GM23338 (cell line): ENCODE data around the gene CEP295NL. TPM values are rescaled to one million over a fixed set of nuclear protein-coding genes. Genes with fewer than 3 reads are reported as not detected.

Experiments
- ATAC-seq: fragments of 200-7000 bp; cut with Tn5 transposase; 3 replicates; pipeline ENCODE4 v1.9.1; 2020
- DNase-seq: peaks from one replicate; pipeline ENCODE4 v3.0.0-alpha.2; 2015; ENCODE audit warnings: low spot score
- H2AFZ ChIP-seq: fragments of 200-600 bp; sonication (generic); 2 replicates; pipeline ENCODE4 v1.8.0; 2016; ENCODE audit warnings: antibody characterized with exemption, mild to moderate bottlenecking, moderate library complexity
- H3F3A ChIP-seq: fragments of 200-600 bp; sonication (generic); replicated peaks from 2 replicates; pipeline ENCODE4 v1.8.0; 2017; ENCODE audit warnings: antibody characterized with exemption, mixed run types, low read depth
- H3K27ac ChIP-seq: fragments of 200-600 bp; sonication (generic); 2 replicates; pipeline ENCODE4 v1.6.1; 2016; ENCODE audit warnings: low read depth
- H3K27me3 ChIP-seq: fragments of 200-600 bp; sonication (generic); 2 replicates; pipeline ENCODE4 v1.8.0; 2016; ENCODE audit warnings: mild to moderate bottlenecking, mixed run types, moderate library complexity; ENCODE audit not compliant: insufficient read depth
- H3K36me3 ChIP-seq: fragments of 200-600 bp; sonication (generic); 2 replicates; pipeline ENCODE4 v1.8.0; 2016; ENCODE audit warnings: mild to moderate bottlenecking; ENCODE audit not compliant: insufficient read depth
- H3K4me1 ChIP-seq: fragments of 200-600 bp; sonication (generic); 2 replicates; pipeline ENCODE4 v1.8.0; 2016; ENCODE audit warnings: mild to moderate bottlenecking, moderate library complexity; ENCODE audit not compliant: insufficient read depth
- H3K4me2 ChIP-seq: fragments of 200-600 bp; sonication (generic); 2 replicates; pipeline ENCODE4 v1.7.1; 2017; ENCODE audit warnings: mixed run types
- H3K4me3 ChIP-seq: fragments of 200-600 bp; sonication (generic); 2 replicates; pipeline ENCODE4 v1.6.1; 2016; ENCODE audit warnings: mixed run types
- H3K79me2 ChIP-seq: fragments of 200-600 bp; sonication (generic); replicated peaks from 2 replicates; pipeline ENCODE4 v1.8.0; 2017; ENCODE audit warnings: mild to moderate bottlenecking; ENCODE audit not compliant: insufficient read depth
- H3K9me2 ChIP-seq: fragments of 200-600 bp; sonication (generic); 2 replicates; pipeline ENCODE4 v1.8.0; 2017; ENCODE audit not compliant: insufficient read depth
- H4K20me1 ChIP-seq: fragments of 200-600 bp; sonication (generic); replicated peaks from 2 replicates; pipeline ENCODE4 v1.8.0; 2017; ENCODE audit warnings: mild to moderate bottlenecking; ENCODE audit not compliant: insufficient read depth
- H3K27ac Mint-ChIP-seq: 2 replicates; pipeline ENCODE4 v1.8.0; 2020; ENCODE audit warnings: inconsistent platforms, mild to moderate bottlenecking, moderate library complexity, mixed read lengths
- H3K27me3 Mint-ChIP-seq: 3 replicates; pipeline ENCODE4 v1.8.0; 2022; ENCODE audit warnings: low read depth, mild to moderate bottlenecking, moderate library complexity, mixed read lengths, inconsistent platforms; ENCODE audit not compliant: insufficient read depth, poor library complexity
- H3K36me3 Mint-ChIP-seq: 3 replicates; pipeline ENCODE4 v1.8.0; 2021; ENCODE audit warnings: low read depth, mild to moderate bottlenecking, inconsistent platforms, moderate library complexity, mixed read lengths
- H3K4me1 Mint-ChIP-seq: 3 replicates; pipeline ENCODE4 v1.8.0; 2020; ENCODE audit warnings: mild to moderate bottlenecking, inconsistent platforms, mixed read lengths
- H3K4me3 Mint-ChIP-seq: 3 replicates; pipeline ENCODE4 v1.8.0; 2021; ENCODE audit warnings: moderate library complexity, mild to moderate bottlenecking, inconsistent platforms, mixed read lengths
- H3K9me3 Mint-ChIP-seq: 3 replicates; pipeline ENCODE4 v1.8.0; 2020; ENCODE audit warnings: moderate library complexity, mild to moderate bottlenecking, inconsistent platforms, mixed read lengths
- CREB1 ChIP-seq: fragments of 250-450 bp; sonication (Bioruptor Pico); IDR thresholded peaks from 2 replicates; pipeline ENCODE4 v1.5.0; 2020; ENCODE audit warnings: low read depth, mild to moderate bottlenecking, moderate library complexity
- EZH2 ChIP-seq: fragments of 200-600 bp; sonication (generic); IDR thresholded peaks from one replicate; pipeline ENCODE4 v1.8.0; 2017; ENCODE audit warnings: antibody characterized with exemption, mild to moderate bottlenecking, low read depth; ENCODE audit not compliant: unreplicated experiment
- EZH2phosphoT487 ChIP-seq: fragments of 200-600 bp; sonication (generic); IDR thresholded peaks from one replicate; pipeline ENCODE4 v1.8.1; 2018; ENCODE audit warnings: antibody characterized with exemption; ENCODE audit not compliant: unreplicated experiment
- JUNB ChIP-seq: IDR thresholded peaks from one replicate; pipeline ENCODE4 v1.6.1; 2016; ENCODE audit warnings: antibody characterized with exemption; ENCODE audit not compliant: unreplicated experiment
- NANOG ChIP-seq: IDR thresholded peaks from 2 replicates; pipeline ENCODE4 v1.6.1; 2016; ENCODE audit warnings: antibody characterized with exemption, borderline replicate concordance
- POLR2AphosphoS5 ChIP-seq: IDR thresholded peaks from 2 replicates; pipeline ENCODE4 v1.6.1; 2016; ENCODE audit warnings: antibody characterized with exemption, low read depth
- STAT1 ChIP-seq: IDR thresholded peaks from one replicate; pipeline ENCODE4 v1.6.1; 2016; ENCODE audit warnings: antibody characterized with exemption; ENCODE audit not compliant: unreplicated experiment
- ZNF114 ChIP-seq: fragments of 250-450 bp; sonication (Bioruptor Pico); IDR thresholded peaks from 2 replicates; pipeline ENCODE4 v1.5.0; 2020; ENCODE audit warnings: mild to moderate bottlenecking, moderate library complexity
- ZNF331 ChIP-seq: fragments of 250-450 bp; sonication (Bioruptor Pico); IDR thresholded peaks from 2 replicates; pipeline ENCODE4 v1.5.0; 2020; ENCODE audit warnings: low read depth, mild to moderate bottlenecking, moderate library complexity
- polyA plus RNA-seq: library from polyadenylated mRNA; unstranded; fragments of >200 nt; fragmentation: Nextera tagmentation; extraction: Ambion mirVana; gene quantifications from 2 replicates; pipeline ENCODE4 v1.2.1, GENCODE V29; 2016
- total RNA-seq: library from RNA; depleted of rRNA; stranded (reverse); fragments of >200 nt; shearing (Covaris generic); gene quantifications from 2 replicates; pipeline ENCODE4 v1.2.3, GENCODE V29; 2014
- TF ChIP-seq, protein P1 (sequence below): IDR thresholded peaks from 2 replicates; pipeline ENCODE4 v1.6.1; 2016; ENCODE audit warnings: antibody characterized with exemption
- TF ChIP-seq, protein P2 (sequence below): IDR thresholded peaks from one replicate; pipeline ENCODE4 v1.6.1; 2018; ENCODE audit warnings: antibody characterized with exemption; ENCODE audit not compliant: unreplicated experiment
- TF ChIP-seq, protein P3 (sequence below): fragments of 250-450 bp; sonication (Bioruptor Pico); IDR thresholded peaks from 2 replicates; pipeline ENCODE4 v1.5.0; 2020; ENCODE audit warnings: mild to moderate bottlenecking, moderate library complexity
- TF ChIP-seq, protein P4 (sequence below), 2 experiments: fragments of 200-600 bp in 1 of 2; sonication (generic) in 1 of 2; conservative IDR thresholded peaks; 2 replicates each; pipeline versions ENCODE4 v1.5.1 to v1.6.1; 2016 to 2017; ENCODE audit warnings: antibody characterized with exemption in 2 of 2, low read depth in 2 of 2, mild to moderate bottlenecking in 2 of 2, moderate library complexity in 1 of 2

The CEP295NL gene
- total and polyA plus RNA-seq, 2 experiments from 2014 or later: 0.69 TPM; not detected in 1

DNA sequence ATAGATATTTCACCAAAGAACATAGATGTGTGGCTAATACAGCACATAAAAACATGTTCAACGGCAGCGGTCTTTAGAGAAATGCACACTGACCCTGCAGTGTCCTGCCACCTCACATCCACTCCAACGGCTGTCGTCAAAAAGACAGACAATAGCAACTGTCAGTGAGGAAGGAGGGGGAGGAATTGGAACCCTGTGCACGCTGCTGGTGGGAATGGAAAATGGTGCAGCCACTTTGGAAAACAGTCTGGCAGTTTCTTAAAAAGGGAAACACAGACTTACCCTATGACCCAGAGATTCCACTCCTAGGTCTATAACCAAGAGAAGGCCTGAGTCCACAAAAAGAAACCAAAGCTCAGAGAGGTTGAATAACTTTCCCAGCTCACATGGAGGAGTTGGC, 7.7 kb downstream of the CEP295NL start:
- peaks cover 36% of the 10 kb centered on the region for H3K4me1 Mint-ChIP-seq
- H3K27ac Mint-ChIP-seq: no peak overlapping the region
- no peaks in the 10 kb centered on the region for H3K9me3 Mint-ChIP-seq
- H3K4me1 ChIP-seq: peaks cover 17% of the 10 kb centered on the region
- no peak overlapping the region for H3K4me3 Mint-ChIP-seq
- no peak overlapping the region for H2AFZ ChIP-seq
- H3K27ac ChIP-seq: no peak overlapping the region
- H3K4me2 ChIP-seq: no peak overlapping the region
- no peak overlapping the region for H3K4me3 ChIP-seq
- no peaks in the 10 kb centered on the region for H3K36me3 ChIP-seq
- H3K27me3 Mint-ChIP-seq: peaks cover 13% of the 10 kb centered on the region
- H3K27me3 ChIP-seq: no peaks in the 10 kb centered on the region
- H3K36me3 Mint-ChIP-seq: no peaks in the 10 kb centered on the region; the same call in 2 of the 3 replicates
- no peak for DNase-seq
- TF ChIP-seq ZNF331 (CRISPR knock-in tag) (no peak), STAT1 (no peak), POLR2AphosphoS5 (no peak), ZNF114 (CRISPR knock-in tag) (no peak), EZH2 (no peak), CREB1 (CRISPR knock-in tag) (no peak), EZH2phosphoT487 (no peak), JUNB (no peak), NANOG (no peak)
- TF ChIP-seq, protein P1, sequence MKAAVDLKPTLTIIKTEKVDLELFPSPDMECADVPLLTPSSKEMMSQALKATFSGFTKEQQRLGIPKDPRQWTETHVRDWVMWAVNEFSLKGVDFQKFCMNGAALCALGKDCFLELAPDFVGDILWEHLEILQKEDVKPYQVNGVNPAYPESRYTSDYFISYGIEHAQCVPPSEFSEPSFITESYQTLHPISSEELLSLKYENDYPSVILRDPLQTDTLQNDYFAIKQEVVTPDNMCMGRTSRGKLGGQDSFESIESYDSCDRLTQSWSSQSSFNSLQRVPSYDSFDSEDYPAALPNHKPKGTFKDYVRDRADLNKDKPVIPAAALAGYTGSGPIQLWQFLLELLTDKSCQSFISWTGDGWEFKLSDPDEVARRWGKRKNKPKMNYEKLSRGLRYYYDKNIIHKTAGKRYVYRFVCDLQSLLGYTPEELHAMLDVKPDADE: no peak
- TF ChIP-seq, protein P2, sequence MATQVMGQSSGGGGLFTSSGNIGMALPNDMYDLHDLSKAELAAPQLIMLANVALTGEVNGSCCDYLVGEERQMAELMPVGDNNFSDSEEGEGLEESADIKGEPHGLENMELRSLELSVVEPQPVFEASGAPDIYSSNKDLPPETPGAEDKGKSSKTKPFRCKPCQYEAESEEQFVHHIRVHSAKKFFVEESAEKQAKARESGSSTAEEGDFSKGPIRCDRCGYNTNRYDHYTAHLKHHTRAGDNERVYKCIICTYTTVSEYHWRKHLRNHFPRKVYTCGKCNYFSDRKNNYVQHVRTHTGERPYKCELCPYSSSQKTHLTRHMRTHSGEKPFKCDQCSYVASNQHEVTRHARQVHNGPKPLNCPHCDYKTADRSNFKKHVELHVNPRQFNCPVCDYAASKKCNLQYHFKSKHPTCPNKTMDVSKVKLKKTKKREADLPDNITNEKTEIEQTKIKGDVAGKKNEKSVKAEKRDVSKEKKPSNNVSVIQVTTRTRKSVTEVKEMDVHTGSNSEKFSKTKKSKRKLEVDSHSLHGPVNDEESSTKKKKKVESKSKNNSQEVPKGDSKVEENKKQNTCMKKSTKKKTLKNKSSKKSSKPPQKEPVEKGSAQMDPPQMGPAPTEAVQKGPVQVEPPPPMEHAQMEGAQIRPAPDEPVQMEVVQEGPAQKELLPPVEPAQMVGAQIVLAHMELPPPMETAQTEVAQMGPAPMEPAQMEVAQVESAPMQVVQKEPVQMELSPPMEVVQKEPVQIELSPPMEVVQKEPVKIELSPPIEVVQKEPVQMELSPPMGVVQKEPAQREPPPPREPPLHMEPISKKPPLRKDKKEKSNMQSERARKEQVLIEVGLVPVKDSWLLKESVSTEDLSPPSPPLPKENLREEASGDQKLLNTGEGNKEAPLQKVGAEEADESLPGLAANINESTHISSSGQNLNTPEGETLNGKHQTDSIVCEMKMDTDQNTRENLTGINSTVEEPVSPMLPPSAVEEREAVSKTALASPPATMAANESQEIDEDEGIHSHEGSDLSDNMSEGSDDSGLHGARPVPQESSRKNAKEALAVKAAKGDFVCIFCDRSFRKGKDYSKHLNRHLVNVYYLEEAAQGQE: no peak
- TF ChIP-seq, protein P3, sequence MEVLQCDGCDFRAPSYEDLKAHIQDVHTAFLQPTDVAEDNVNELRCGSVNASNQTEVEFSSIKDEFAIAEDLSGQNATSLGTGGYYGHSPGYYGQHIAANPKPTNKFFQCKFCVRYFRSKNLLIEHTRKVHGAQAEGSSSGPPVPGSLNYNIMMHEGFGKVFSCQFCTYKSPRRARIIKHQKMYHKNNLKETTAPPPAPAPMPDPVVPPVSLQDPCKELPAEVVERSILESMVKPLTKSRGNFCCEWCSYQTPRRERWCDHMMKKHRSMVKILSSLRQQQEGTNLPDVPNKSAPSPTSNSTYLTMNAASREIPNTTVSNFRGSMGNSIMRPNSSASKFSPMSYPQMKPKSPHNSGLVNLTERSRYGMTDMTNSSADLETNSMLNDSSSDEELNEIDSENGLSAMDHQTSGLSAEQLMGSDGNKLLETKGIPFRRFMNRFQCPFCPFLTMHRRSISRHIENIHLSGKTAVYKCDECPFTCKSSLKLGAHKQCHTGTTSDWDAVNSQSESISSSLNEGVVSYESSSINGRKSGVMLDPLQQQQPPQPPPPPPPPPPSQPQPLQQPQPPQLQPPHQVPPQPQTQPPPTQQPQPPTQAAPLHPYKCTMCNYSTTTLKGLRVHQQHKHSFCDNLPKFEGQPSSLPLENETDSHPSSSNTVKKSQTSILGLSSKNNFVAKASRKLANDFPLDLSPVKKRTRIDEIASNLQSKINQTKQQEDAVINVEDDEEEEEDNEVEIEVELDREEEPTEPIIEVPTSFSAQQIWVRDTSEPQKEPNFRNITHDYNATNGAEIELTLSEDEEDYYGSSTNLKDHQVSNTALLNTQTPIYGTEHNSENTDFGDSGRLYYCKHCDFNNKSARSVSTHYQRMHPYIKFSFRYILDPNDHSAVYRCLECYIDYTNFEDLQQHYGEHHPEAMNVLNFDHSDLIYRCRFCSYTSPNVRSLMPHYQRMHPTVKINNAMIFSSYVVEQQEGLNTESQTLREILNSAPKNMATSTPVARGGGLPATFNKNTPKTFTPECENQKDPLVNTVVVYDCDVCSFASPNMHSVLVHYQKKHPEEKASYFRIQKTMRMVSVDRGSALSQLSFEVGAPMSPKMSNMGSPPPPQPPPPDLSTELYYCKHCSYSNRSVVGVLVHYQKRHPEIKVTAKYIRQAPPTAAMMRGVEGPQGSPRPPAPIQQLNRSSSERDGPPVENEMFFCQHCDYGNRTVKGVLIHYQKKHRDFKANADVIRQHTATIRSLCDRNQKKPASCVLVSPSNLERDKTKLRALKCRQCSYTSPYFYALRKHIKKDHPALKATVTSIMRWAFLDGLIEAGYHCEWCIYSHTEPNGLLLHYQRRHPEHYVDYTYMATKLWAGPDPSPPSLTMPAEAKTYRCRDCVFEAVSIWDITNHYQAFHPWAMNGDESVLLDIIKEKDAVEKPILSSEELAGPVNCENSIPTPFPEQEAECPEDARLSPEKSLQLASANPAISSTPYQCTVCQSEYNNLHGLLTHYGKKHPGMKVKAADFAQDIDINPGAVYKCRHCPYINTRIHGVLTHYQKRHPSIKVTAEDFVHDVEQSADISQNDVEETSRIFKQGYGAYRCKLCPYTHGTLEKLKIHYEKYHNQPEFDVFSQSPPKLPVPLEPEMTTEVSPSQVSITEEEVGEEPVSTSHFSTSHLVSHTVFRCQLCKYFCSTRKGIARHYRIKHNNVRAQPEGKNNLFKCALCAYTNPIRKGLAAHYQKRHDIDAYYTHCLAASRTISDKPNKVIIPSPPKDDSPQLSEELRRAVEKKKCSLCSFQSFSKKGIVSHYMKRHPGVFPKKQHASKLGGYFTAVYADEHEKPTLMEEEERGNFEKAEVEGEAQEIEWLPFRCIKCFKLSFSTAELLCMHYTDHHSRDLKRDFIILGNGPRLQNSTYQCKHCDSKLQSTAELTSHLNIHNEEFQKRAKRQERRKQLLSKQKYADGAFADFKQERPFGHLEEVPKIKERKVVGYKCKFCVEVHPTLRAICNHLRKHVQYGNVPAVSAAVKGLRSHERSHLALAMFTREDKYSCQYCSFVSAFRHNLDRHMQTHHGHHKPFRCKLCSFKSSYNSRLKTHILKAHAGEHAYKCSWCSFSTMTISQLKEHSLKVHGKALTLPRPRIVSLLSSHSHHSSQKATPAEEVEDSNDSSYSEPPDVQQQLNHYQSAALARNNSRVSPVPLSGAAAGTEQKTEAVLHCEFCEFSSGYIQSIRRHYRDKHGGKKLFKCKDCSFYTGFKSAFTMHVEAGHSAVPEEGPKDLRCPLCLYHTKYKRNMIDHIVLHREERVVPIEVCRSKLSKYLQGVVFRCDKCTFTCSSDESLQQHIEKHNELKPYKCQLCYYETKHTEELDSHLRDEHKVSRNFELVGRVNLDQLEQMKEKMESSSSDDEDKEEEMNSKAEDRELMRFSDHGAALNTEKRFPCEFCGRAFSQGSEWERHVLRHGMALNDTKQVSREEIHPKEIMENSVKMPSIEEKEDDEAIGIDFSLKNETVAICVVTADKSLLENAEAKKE (CRISPR knock-in tag): no peak
- TF ChIP-seq, protein P4, sequence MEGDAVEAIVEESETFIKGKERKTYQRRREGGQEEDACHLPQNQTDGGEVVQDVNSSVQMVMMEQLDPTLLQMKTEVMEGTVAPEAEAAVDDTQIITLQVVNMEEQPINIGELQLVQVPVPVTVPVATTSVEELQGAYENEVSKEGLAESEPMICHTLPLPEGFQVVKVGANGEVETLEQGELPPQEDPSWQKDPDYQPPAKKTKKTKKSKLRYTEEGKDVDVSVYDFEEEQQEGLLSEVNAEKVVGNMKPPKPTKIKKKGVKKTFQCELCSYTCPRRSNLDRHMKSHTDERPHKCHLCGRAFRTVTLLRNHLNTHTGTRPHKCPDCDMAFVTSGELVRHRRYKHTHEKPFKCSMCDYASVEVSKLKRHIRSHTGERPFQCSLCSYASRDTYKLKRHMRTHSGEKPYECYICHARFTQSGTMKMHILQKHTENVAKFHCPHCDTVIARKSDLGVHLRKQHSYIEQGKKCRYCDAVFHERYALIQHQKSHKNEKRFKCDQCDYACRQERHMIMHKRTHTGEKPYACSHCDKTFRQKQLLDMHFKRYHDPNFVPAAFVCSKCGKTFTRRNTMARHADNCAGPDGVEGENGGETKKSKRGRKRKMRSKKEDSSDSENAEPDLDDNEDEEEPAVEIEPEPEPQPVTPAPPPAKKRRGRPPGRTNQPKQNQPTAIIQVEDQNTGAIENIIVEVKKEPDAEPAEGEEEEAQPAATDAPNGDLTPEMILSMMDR (conservative IDR thresholded peaks at IDR 0.05; ENCODE audit: low read depth in 2 of 2): no peak
- peaks cover 18% of the 10 kb centered on the region for H4K20me1 ChIP-seq
- H3K79me2 ChIP-seq: peaks cover 26% of the 10 kb centered on the region
- H3F3A ChIP-seq: 0 out of 2 replicates have a peak, but pooled peaks cover 3% of the 10 kb centered on the region
- no peak for ATAC-seq
- no peaks in the 10 kb centered on the region for H3K9me2 ChIP-seq
